Cardiac septum (tissue), 1 donor: ENCODE measurements around the gene CD276. TPM values are rescaled to one million over a fixed set of nuclear protein-coding genes. Genes with fewer than 3 reads are reported as not detected.

Experiments used
- DNase-seq: peaks from one replicate; pipeline ENCODE4 v3.0.0-alpha.2; 2020; ENCODE audit warnings: low spot score
- intact Hi-C: fragments of 100-400 bp; cut with DNase I; formaldehyde crosslinking; loops from one replicate; pipeline ENCODE4 v1.14.0; 2022
- total RNA-seq: library from RNA; stranded (reverse); fragmentation: NEBNext Ultra II Directional; extraction: Animal tissue kit (Norgen Biotek cat#: 25700); gene quantifications from one replicate; pipeline ENCODE4 v1.2.1, GENCODE V29; 2021
- donor health status: DM: no; HTN: no; CAD: no.

The CD276 gene
- total RNA-seq, 1 donor from 2014 or later = 40.6 TPM

DNA sequence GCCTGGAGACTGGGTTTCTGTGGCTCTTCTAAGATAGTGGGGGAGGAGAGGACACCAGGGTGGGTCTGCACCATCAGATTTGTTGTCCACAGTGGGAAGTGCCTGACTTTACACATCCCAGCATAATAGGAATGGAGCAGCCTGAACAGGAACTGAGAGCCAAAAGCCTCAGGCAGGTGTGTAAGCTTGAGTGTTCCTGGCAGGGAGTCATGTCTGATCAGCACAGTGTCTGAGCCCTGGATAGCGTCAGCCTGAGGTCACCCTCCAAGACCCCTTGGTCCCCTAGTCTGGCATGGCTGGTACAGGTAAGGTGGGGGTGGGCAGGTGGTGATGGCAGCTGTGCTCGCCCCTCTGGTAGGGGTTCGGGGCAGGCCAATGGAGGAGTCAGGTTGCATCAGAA is 48.7 kb downstream of the CD276 start:
- intact Hi-C loops = no loop called here
- no peak for DNase-seq

DNA sequence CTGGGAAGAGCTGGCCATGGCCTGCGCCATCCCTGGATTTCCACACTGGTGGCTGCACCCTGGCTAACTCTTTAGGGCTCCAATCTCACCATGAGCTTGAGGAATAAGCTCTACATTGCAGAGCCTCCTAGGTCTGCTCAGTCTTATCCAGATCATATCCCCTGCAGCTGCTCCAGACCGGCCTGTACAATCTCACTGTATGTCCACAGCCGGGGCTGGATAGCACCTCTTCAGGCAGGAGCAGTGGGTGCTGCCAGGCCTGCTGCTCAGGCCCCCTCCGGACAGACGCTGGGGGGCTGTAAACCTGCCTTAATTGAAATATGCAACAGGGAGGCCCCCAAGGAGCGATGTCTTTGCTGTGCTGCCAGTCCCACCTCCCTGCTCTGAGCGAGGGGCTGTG is 53.4 kb downstream of the CD276 start:
- DNase-seq = no peak
- intact Hi-C loops = no loop called here

DNA sequence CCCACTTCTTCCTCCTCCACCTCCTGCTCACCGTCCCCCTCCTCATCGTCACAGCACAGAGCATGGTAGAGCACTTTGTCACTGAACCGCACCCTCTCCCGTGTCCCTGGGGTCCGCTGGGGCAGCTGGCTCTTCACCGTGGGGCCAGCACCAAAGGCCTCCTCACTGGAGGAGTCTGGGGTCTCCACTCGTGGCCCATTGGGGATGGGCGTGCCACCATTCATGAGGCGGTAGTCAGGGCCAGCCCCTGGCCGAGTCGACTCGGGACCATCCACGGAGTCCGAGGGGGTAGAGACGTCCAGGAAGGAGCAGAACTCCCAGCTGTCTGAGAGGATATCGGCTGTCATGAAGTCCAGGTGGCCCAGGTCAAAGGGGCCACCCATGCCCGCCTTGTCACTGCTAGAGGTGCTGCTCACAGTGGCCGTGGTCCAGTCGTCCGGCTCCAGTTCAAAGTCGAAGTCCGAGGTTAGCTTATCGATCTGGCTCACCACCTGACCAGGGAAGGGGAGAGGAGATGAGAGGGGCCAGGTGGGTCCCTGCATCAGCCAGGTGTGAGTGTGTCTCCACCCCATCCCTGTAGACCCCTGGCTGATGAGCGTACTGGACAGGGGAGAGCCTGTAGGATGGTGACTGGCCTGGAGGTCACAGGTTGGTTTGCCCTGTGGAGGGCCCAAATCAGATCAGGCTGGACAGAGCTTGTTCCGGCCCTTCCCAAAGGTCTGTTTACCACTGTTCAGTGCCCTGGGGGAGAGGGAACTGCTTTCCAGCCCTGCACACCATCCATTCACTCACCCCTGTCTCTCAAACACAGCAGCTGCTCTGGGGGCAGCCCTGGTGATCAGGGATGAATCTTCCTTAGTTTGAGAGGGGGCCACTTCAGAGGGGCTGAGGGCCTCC is 56.2 kb downstream of the CD276 start:
- DNase-seq = no peak
- intact Hi-C loops = no loop called here

DNA sequence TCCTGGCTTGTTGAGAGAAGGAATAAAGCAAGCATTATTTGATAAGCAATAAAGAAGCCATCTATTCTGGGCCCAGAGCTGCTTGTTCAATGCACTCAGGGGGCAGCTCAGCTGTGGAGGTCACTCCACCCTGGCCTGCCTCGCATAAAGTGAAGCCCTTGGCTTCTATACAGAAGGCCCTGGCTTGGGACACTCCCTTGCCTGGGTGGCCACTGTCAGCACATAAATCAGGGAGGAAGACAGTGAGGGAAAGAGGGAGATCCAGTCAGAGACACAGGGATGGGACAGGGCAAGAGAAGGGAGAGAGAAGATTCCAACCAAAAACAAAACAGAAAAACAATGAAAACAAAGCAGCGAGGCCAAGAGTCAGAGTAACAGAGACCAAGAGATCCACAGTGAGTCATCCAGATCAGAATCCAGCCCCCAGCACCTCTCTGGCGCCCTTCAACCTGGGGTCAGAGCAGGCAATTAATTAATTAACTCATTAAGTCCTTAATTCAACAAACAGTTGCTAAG is 57.2 kb downstream of the CD276 start:
- DNase-seq = no peak
- intact Hi-C loops = no loop called here

DNA sequence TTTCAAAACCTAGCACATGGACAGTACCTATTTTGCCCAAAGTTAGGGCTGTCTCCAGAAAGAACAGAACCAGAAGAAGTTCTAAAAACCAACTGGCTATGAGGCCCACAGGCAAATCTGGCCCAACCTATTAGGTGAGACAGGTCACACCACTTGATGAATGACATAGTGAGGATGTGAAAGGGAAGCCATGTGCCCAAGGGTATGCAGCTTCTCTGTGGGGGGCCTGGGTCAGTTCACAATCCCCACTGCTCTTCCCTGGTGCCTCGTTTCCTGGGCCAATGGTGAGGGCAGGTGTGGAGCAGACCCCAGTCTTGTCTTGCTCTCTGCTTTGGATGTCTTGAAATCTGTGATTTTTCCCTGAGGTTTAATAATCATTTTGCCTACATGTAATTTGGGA is 60.1 kb downstream of the CD276 start:
- intact Hi-C loops = no loop called here
- no peak for DNase-seq

DNA sequence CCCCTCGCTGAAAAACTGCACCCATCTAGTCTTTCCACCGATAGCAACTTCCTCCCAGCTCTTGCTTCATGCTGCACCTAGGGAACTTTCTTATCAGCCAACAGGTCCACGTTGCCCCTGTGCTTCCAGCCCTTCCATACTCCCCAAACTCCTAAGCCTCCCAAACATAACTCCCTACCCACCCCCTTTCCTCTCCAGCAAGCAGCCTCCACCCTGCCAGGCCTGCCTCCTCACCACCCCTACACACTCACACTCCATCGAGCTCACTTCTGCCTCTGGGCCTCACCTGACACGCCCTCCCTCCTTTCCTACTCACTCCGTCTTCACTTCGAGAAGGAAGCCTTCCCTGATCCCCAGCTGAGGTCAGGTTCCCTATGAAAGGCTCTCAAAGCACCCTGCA is 60.9 kb downstream of the CD276 start:
- intact Hi-C loops = loop anchor here (5.0 kb wide), 1 partner anchor 42 kb away; no protein-coding TSS in a partner anchor
- no peak for DNase-seq

DNA sequence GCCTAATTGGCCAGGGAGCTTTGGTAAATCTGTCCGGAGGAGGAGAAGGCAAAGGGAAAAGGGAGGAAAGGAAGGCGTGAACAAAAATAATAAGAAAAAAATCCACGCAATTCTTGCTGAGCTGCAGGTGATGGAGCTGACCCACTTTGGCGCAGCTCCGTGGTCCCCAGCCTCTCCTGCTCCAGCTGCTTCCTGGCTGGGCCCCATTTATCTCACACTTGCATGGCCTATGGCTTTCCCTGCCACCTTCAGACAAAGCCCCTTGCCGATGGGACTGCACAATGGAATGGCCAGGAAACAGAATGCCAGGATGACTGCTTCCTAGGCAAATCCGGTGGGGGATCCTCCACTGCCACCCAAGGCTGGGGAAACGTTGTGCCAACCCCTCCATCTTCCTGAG is 62.1 kb downstream of the CD276 start:
- no peak for DNase-seq
- intact Hi-C loops = loop anchor here (5.0 kb wide), 1 partner anchor 41 kb away; no protein-coding TSS in a partner anchor

DNA sequence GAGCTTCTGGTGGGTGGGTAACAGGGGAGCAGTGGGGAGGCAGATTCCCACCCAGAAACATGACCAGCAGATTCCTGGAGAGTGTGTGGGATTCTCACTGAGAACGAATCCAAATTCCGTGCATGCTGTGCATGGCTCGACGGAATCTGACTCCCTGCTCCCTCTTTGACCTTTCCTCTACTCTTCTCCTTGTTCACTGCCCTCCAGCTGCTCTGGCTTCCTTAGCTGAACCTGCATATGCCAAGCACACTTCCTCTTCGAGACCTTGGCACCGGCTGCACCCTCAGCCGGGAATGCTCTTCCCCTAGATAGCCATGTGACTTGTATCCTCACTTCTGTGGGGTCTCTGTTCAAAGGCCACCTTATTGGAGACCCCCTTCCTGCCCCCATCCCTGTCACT is 62.7 kb downstream of the CD276 start:
- DNase-seq = no peak
- intact Hi-C loops = loop anchor here (5.0 kb wide), 1 partner anchor 40 kb away; no protein-coding TSS in a partner anchor

DNA sequence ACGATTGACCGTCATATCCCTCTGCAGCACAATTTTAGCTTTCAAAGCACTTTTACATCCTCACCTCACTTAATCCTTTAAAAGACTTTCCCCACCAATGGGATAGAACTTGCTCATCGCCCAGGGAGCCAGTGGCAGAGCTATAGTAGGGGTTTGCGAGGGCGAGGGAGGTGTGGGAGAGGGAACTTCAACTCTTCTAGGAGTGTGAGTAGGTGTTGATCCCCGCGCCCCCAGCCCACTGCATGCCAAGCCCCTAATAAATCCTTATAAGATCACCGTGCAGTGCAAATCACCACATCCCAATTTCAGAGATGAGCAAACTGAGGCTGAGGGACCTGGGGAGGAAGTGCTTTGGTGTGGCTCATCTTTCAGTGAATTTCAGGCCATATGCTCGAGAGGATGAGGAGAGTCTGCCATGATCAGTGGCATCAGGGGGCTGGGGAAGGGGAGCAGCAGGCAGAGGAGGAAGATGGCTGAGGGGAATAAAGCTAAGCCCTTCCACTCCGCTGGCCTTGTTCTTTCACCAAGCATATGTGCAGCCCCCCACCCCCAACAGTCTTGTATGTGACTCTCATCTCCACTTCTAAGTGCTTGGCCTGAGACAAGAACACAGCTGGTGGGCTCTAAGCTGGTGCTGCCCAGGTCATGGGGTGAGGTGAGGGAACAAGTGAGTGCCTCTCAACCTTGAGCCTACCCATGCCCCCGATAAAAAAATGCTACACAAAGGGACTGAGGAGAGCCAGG is 63.8 kb downstream of the CD276 start:
- DNase-seq = no peak
- intact Hi-C loops = loop anchor here (5.0 kb wide), 1 partner anchor 39 kb away; no protein-coding TSS in a partner anchor

DNA sequence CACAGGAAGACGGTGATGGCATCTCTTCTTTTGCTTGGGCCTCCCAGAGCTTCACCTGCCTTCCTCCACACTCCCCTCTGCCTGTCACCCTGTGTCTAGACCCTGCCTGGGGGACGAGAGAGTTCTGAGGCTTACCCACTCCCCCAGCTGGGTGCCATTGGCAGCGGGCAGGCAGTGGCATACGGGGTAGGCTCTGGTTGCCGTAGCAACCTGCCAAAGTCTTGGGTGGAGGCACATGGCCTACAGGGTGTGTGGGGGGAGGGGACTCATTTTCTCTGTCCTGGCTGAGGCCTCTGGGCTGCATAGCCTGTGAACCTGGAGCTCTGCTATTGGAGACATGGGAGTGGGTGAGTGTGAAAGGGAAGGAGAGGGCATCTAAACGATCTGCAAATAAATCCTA is 64.5 kb downstream of the CD276 start:
- intact Hi-C loops = loop anchor here (5.0 kb wide), 1 partner anchor 39 kb away; no protein-coding TSS in a partner anchor
- no peak for DNase-seq

DNA sequence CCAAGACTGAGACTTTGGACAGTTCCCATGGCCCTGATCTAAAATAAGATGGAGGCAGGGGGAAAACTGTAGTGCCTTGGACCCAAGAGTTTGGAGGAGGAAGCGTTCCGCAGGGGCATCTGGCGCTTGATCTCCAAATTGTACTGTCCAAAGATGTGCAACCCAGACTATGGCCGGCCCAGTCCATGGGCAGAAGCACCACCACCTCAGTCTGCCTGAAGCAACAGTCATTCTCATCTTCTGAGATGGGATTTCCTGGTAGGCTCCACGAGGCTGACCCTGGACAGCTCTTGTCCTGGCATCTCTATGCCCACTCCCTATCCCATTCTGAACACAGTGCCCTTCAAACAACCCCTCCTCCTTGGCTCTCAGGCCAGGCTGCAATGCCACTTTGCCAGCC is 65.3 kb downstream of the CD276 start:
- intact Hi-C loops = loop anchor here (5.0 kb wide), 1 partner anchor 38 kb away; no protein-coding TSS in a partner anchor
- DNase-seq = no peak

DNA sequence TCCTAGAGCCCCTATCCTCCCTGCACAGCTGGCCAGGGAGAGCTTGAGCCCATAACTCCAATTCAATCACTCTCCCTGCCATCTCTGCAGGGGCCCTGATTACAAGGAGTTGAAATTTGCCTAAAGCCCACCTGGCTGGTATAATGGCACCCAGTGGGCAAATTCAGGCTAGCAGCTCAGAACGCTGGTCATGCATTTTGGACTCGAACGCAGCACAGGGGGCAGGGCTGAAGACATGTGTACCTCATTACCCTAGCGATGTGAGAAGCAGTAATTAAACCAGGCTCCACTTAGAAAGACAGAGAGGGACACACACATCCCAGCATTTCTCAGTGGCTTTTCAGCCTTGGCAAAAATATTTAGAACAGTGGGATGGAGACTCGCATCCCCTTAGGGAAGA is 65.8 kb downstream of the CD276 start:
- DNase-seq = no peak
- intact Hi-C loops = loop anchor here (5.0 kb wide), 1 partner anchor 37 kb away; no protein-coding TSS in a partner anchor

DNA sequence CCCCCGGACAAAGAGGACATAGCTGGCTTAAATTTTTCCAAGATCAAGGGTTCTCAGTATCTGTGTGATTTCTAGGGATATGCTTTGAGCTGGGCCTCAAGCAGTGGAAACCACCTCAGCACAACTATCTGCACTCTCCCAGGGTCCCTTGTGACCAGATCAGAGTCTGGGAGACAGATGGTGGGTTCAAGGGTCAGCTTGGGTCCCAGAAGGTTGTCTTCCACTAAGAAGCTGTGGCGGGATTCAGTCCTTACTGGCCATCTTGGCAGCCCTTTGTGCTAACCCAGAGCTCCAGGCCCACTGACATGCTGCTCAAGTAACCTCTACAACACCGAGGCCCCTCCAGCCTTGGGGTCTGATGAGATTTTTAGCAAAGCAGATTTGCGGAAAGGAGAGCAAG is 66.3 kb downstream of the CD276 start:
- intact Hi-C loops = no loop called here
- no peak for DNase-seq

DNA sequence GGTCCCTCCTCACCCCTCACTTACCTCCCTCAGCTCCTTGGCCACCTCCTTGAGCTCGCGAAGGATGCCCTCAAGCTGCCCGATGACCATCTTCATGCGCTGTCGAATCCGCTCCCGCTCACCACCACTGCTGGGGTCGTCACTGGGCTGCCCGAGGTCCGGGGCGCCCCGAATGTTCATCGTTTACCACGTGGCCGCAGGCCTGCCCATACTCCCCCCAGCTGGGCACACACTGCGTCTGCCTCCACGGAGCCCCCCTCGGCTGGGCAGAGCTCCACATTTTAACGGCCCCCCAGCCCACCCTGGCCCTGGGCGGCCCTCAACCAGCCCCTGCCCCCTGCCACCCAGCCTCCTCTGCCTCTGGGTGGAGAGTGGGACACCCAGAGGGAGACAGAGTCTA is 66.8 kb downstream of the CD276 start:
- intact Hi-C loops = no loop called here
- no peak for DNase-seq

DNA sequence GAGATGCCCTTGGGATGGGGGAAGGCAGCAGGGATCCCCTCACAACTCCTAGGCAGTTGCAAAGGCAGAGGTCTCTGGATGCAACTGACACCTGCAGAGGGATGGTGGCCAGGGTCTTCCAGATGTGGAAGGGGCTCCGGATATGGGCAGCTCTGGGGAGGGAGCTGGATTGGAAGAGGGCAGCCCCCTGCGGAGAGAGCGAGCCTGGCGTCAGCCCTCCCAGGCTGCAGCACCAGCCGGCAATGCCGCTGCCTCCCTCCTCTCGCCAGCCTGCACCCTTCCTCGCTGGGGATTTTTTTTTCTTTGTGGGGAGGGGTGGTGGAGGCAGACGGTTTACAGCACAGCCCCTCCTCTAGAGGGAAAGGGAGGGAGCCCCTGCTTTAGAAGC is 67.3 kb downstream of the CD276 start:
- intact Hi-C loops = no loop called here
- no peak for DNase-seq

DNA sequence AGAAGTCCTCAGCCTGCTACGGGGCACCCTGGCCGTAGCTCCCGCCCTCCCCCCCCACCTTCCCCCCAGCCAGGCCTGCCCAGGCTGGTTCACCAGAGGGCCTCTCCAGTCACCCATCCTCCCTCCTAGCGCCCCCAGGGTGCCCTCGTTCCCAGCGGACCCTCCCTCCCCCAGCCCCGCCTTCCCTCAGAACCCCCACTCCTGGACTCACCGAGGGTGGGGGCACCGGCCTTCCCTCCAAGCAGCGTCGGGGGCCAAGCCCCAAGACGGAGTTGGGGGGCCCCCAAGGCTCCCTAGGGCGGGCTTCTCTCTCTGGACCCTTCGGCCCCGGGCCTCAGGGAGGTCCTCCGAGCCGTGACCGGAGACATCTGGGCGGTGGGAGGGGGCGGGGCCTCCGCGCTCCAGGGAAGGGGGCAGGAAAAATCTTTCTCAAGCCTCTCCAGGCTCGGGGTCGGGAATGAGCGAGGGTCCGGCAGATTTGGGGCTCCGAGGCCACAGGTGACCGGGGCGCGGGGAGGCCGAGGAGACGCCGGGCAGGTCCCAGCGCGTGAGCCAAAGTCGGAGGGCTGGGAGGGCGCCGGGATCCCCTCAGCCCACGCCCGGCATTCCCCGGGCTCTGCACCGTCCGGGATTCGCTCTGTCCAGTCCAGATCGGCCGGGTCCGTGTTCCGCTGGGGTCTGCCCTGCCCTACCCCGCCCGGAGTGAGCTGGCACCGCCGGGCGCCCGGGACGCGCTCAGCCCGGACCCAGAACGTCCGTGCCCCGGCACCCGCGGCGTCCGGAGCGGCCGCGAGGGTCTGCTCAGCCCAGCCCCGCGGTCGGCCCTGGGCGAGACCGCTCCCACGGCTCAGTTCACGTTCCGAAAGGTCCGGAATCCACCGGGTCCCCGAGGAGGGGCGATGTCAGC is 68.0 kb downstream of the CD276 start:
- DNase-seq = no peak
- intact Hi-C loops = no loop called here

DNA sequence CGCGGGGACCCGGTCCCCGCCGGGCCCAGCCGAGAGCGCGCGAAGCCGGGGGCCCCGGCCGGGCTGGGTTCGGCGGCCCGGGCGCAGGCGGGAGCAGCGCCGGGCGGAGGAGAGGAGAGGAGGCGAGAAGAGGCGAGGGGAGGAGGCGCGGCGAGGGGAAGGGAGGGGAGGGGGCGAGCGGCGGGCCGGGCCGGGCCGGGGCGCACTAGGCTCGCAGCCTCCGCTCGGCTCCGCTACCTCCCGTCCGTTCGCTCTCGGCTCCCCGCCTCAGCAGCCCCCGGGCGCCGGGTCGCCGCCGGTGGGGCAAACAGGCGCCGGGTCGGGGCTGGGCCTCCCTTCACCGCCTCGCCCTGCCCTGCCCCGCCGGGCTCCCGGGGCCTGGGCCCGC is 68.6 kb downstream of the CD276 start:
- intact Hi-C loops = no loop called here
- no peak for DNase-seq

DNA sequence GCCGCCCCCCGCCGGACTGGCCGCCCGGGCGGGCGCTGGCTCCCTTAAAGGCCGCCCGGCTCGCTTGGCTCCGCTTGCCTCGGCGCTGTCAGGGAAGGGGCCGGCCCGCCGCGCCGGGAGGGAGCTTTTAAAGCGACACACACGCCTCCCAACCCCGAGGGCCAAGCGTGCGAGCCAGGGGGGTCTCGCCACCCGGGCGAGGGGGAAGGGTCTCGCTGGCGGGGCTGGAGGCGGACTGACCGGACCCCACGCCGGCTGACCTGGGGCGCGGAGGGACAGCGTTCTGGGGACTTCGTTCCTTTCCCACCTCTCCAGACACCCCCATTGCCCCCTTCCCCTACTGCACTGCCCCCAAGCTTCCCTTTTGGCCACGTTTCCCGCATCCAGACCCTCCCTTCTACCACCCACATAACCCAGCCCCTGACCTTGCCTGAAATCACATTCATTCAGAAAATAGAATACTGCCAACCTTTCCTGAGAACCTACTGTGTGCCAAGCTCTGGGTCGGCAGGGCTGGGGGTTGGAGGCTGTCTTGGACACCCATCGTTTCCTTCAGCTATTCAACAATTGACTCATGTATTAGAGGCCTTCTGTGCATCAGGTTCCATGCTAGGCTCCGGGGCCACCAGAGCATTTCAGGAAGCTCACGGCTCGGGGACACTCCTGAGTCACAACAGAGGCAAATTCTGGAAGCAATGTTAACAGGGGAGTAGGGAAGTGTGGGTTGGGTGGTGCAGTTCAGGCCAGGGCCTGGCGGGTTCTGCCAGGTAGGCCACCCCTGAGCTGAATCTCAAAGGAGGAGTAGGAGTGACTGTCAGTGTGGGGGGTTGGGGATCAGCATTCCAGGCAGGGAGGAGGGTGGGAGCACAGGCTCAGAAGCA is 69.3 kb downstream of the CD276 start, which contains the start of gene INSYN1:
Gene INSYN1 (minus strand): TSS at position 102 of the 881 bp plus-strand sequence. CDS start 2,221 bp downstream, outside the sequence.
- intact Hi-C loops = no loop called here
- DNase-seq = no peak
